HCT116 (cell line): Measurements from ENCODE around the gene CYTIP. TPM values are rescaled to one million over a fixed set of nuclear protein-coding genes. Genes with fewer than 3 reads are reported as not detected.
"Not testable (repeated sequence)": the region's sequence is repeated elsewhere in the genome, so short reads cannot be mapped to it uniquely, and the experiment has no call there.

Source experiments
- ATAC-seq: fragments of 200-7000 bp; cut with Tn5 transposase; 2 replicates; pipeline ENCODE4 v1.9.1; 2020; ENCODE audit warnings: mild to moderate bottlenecking, moderate library complexity
- BruUV-seq: library from RNA; stranded (reverse); fragments of 400-500 nt; replicated peaks from 2 replicates; lab custom pipeline; 2021; lab: Mats Ljungman, UMichigan
- CTCF ChIA-PET: fragments of 300-600 bp; sonication (Branson Sonifier 250); formaldehyde crosslinking; loops from one replicate; lab custom pipeline; 2021; ENCODE audit warnings: antibody characterized with exemption; lab: Charles Lee
- POLR2A ChIA-PET: fragments of 300-600, 350-600 bp; sonication (Branson Sonifier 250); formaldehyde crosslinking; loops from one replicate; lab custom pipeline; 2021; ENCODE audit warnings: antibody characterized with exemption; lab: Charles Lee
- RAD21 ChIA-PET, 2 experiments: fragments of 300-600 bp; sonication (Branson Sonifier 250); formaldehyde crosslinking; loops; one replicate each; lab custom pipeline; 2023; ENCODE audit warnings: low total read pairs in 2 of 2; ENCODE audit not compliant: uncharacterized antibody in 2 of 2, unreplicated experiment in 2 of 2, low non-redundant PET in 1 of 2; lab: Charles Lee
- DNase-seq: peaks from one replicate; pipeline ENCODE4 v3.0.0-alpha.2; 2010; ENCODE audit warnings: low read depth, low spot score
- H2AFZ ChIP-seq: fragments of 200-600 bp; shearing (Covaris generic), sonication (generic); 2 replicates; pipeline ENCODE4 v1.6.1; 2017; ENCODE audit warnings: low read depth, mixed run types, mixed read lengths, antibody characterized with exemption, low read length; ENCODE audit not compliant: poor library complexity, severe bottlenecking
- H3K27ac ChIP-seq: 2 replicates; pipeline ENCODE4 v1.5.1; 2012; ENCODE audit warnings: low read depth, low read length
- H3K27me3 ChIP-seq: fragments of 200-600 bp; sonication (generic); 2 replicates; pipeline ENCODE4 v1.6.1; 2016; ENCODE audit warnings: mixed run types, low read length, mixed read lengths; ENCODE audit not compliant: insufficient read depth
- H3K36me3 ChIP-seq, 2 experiments: fragments of 200-500 bp in 1 of 2; fragments of 200-600 bp in 1 of 2; sonication (Bioruptor generic) in 1 of 2; sonication (generic) in 1 of 2; 2 replicates each; pipeline versions ENCODE4 v1.5.1 to v1.6.1; 2014 to 2016; ENCODE audit warnings: low read length in 2 of 2, inconsistent platforms in 1 of 2, mixed read lengths in 1 of 2, mixed run types in 1 of 2; ENCODE audit not compliant: insufficient read depth in 2 of 2, control insufficient read depth in 1 of 2
- H3K4me1 ChIP-seq, 2 experiments: fragments of 200-600 bp in 1 of 2; sonication (generic) in 1 of 2; 2 replicates each; pipeline versions ENCODE4 v1.5.1 to v1.6.1; 2012 to 2017; ENCODE audit warnings: low read length in 2 of 2, inconsistent platforms in 1 of 2, mild to moderate bottlenecking in 1 of 2, mixed read lengths in 1 of 2, mixed run types in 1 of 2, moderate library complexity in 1 of 2; ENCODE audit not compliant: insufficient read depth in 2 of 2, control insufficient read depth in 1 of 2
- H3K4me2 ChIP-seq: fragments of 200-600 bp; sonication (generic); 2 replicates; pipeline ENCODE4 v1.6.1; 2017; ENCODE audit warnings: mixed run types, low read length, mixed read lengths
- H3K4me3 ChIP-seq, 2 experiments: fragments of 200-600 bp in 1 of 2; sonication (generic) in 1 of 2; replicated peaks in 1 of 2; 2 replicates each; pipeline ENCODE4 v1.5.1; 2011 to 2016; ENCODE audit warnings: low read length in 2 of 2, control low read depth in 1 of 2, low read depth in 1 of 2, mild to moderate bottlenecking in 1 of 2, mixed read lengths in 1 of 2, mixed run types in 1 of 2
- H3K79me2 ChIP-seq: fragments of 200-600 bp; sonication (generic); 2 replicates; pipeline ENCODE4 v1.6.1; 2017; ENCODE audit warnings: mild to moderate bottlenecking, mixed run types, low read length, moderate library complexity, mixed read lengths; ENCODE audit not compliant: insufficient read depth
- H3K9ac ChIP-seq: fragments of 200-600 bp; sonication (generic); 2 replicates; pipeline ENCODE4 v1.6.1; 2016; ENCODE audit warnings: low read length, mixed read lengths
- H3K9me2 ChIP-seq: fragments of 200-600 bp; sonication (generic), shearing (Covaris generic); 2 replicates; pipeline ENCODE4 v1.6.1; 2017; ENCODE audit warnings: mixed run types, mild to moderate bottlenecking, moderate library complexity; ENCODE audit not compliant: insufficient read depth
- H3K9me3 ChIP-seq, 2 experiments: fragments of 200-500 bp in 1 of 2; fragments of 200-600 bp in 1 of 2; sonication (Bioruptor generic) in 1 of 2; sonication (generic) in 1 of 2; 2 replicates each; pipeline ENCODE4 v1.6.1; 2014 to 2017; ENCODE audit warnings: low read length in 2 of 2, mixed read lengths in 2 of 2, inconsistent platforms in 1 of 2, low read depth in 1 of 2, mild to moderate bottlenecking in 1 of 2, mixed run types in 1 of 2, moderate library complexity in 1 of 2; ENCODE audit not compliant: control insufficient read depth in 1 of 2, insufficient read depth in 1 of 2
- H4K20me1 ChIP-seq: fragments of 200-600 bp; sonication (generic), shearing (Covaris generic); 2 replicates; pipeline ENCODE4 v1.6.1; 2017; ENCODE audit warnings: mixed run types, mild to moderate bottlenecking, moderate library complexity; ENCODE audit not compliant: insufficient read depth
- CBX3 ChIP-seq: IDR thresholded peaks from 2 replicates; pipeline ENCODE4 v1.6.1; 2012; ENCODE audit warnings: low read depth
- ELF1 ChIP-seq: IDR thresholded peaks from 2 replicates; pipeline ENCODE4 v1.6.1; 2012; ENCODE audit warnings: low read depth, borderline replicate concordance
- EZH2 ChIP-seq: fragments of 200-600 bp; sonication (generic); IDR thresholded peaks from 2 replicates; pipeline ENCODE4 v1.6.1; 2017; ENCODE audit warnings: antibody characterized with exemption, mixed run types
- EZH2phosphoT487 ChIP-seq: fragments of 200-600 bp; IDR thresholded peaks from 2 replicates; pipeline ENCODE4 v1.6.1; 2018; ENCODE audit warnings: antibody characterized with exemption, borderline replicate concordance
- FOSL1 ChIP-seq: IDR thresholded peaks from 2 replicates; pipeline ENCODE4 v1.6.1; 2012; ENCODE audit warnings: low read depth
- POLR2A ChIP-seq: IDR thresholded peaks from 2 replicates; pipeline ENCODE4 v1.7.0; 2011; ENCODE audit warnings: borderline replicate concordance; ENCODE audit not compliant: insufficient read depth, insufficient read length; ENCODE audit errors: extremely low read depth
- POLR2AphosphoS5 ChIP-seq: IDR thresholded peaks from 2 replicates; pipeline ENCODE4 v1.6.1; 2011; ENCODE audit warnings: mild to moderate bottlenecking, low read depth, low read length, moderate library complexity
- RAD21 ChIP-seq: IDR thresholded peaks from 2 replicates; pipeline ENCODE4 v1.6.1; 2012; ENCODE audit warnings: low read depth, mild to moderate bottlenecking
- SP1 ChIP-seq: IDR thresholded peaks from 2 replicates; pipeline ENCODE4 v1.6.1; 2012; ENCODE audit warnings: low read depth
- SRF ChIP-seq: IDR thresholded peaks from 2 replicates; pipeline ENCODE4 v1.6.1; 2012; ENCODE audit warnings: low read depth
- TCF7L2 ChIP-seq: IDR thresholded peaks from 2 replicates; pipeline ENCODE4 v1.7.0; 2011; ENCODE audit warnings: borderline replicate concordance, inconsistent platforms; ENCODE audit not compliant: insufficient read depth, insufficient read length; ENCODE audit errors: extremely low read depth
- ZFX ChIP-seq: fragments of 450-650 bp; IDR thresholded peaks from 2 replicates; pipeline ENCODE4 v1.6.1; 2017
- intact Hi-C: fragments of 100-400 bp; cut with micrococcal nuclease; formaldehyde crosslinking; loops from 2 replicates; pipeline ENCODE4 v1.10.0; 2022
- total RNA-seq: library from RNA; stranded (reverse); gene quantifications from one replicate; pipeline ENCODE4 v1.2.1, GENCODE V29; 2021; ENCODE audit not compliant: unreplicated experiment
- TF ChIP-seq, protein P1 (sequence below): IDR thresholded peaks from 2 replicates; pipeline ENCODE4 v1.6.1; 2012
- TF ChIP-seq, protein P2 (sequence below): IDR thresholded peaks from 2 replicates; pipeline ENCODE4 v1.6.1; 2012; ENCODE audit warnings: low read depth

Gene CYTIP
- total RNA-seq, 1 experiment from 2014 or later: 0.64 TPM

DNA sequence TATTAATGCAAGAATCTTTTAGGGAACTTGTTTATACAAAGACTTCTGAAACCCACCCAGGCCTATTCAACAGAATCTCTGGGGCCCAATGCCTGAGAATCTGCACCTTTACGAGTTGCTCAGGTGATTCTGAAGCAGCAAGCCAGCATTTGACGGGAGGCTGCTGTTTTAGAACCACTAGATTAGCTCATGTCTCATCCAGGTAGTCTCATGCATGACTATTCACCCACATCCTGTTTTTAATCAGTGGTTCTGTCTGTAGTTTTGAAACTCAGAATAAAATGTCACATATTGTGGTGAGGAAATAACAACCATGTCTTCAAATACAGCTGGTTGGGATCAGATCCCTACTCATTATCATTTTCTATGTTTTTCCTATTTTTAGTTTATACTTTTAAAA, 39.5 kb downstream of the CYTIP start:
- no peak overlapping the region for H3K4me2 ChIP-seq
- CTCF ChIA-PET: no interaction called here
- no peaks in the 10 kb centered on the region for H3K79me2 ChIP-seq
- DNase-seq (no peak), ATAC-seq (no peak)
- no peak overlapping the region for H3K9ac ChIP-seq
- POLR2A ChIA-PET: no interaction called here
- no peak overlapping the region for H3K27ac ChIP-seq
- TF ChIP-seq EZH2 (no peak), RAD21 (no peak), POLR2A (no peak), SRF (no peak), FOSL1 (no peak), SP1 (no peak), ELF1 (no peak), ZFX (no peak), EZH2phosphoT487 (no peak), POLR2AphosphoS5 (no peak), TCF7L2 (no peak), CBX3 (no peak)
- TF ChIP-seq, protein P1, sequence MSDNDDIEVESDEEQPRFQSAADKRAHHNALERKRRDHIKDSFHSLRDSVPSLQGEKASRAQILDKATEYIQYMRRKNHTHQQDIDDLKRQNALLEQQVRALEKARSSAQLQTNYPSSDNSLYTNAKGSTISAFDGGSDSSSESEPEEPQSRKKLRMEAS: no peak
- TF ChIP-seq, protein P2, sequence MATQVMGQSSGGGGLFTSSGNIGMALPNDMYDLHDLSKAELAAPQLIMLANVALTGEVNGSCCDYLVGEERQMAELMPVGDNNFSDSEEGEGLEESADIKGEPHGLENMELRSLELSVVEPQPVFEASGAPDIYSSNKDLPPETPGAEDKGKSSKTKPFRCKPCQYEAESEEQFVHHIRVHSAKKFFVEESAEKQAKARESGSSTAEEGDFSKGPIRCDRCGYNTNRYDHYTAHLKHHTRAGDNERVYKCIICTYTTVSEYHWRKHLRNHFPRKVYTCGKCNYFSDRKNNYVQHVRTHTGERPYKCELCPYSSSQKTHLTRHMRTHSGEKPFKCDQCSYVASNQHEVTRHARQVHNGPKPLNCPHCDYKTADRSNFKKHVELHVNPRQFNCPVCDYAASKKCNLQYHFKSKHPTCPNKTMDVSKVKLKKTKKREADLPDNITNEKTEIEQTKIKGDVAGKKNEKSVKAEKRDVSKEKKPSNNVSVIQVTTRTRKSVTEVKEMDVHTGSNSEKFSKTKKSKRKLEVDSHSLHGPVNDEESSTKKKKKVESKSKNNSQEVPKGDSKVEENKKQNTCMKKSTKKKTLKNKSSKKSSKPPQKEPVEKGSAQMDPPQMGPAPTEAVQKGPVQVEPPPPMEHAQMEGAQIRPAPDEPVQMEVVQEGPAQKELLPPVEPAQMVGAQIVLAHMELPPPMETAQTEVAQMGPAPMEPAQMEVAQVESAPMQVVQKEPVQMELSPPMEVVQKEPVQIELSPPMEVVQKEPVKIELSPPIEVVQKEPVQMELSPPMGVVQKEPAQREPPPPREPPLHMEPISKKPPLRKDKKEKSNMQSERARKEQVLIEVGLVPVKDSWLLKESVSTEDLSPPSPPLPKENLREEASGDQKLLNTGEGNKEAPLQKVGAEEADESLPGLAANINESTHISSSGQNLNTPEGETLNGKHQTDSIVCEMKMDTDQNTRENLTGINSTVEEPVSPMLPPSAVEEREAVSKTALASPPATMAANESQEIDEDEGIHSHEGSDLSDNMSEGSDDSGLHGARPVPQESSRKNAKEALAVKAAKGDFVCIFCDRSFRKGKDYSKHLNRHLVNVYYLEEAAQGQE: no peak
- no peaks in the 10 kb centered on the region for H3K9me3 ChIP-seq
- H3K4me1 ChIP-seq: no peaks in the 10 kb centered on the region
- no TSS peak for BruUV-seq
- H3K9me2 ChIP-seq: no peaks in the 10 kb centered on the region
- RAD21 ChIA-PET: no interaction called here
- H3K36me3 ChIP-seq: no peaks in the 10 kb centered on the region
- H2AFZ ChIP-seq: no peak overlapping the region
- no peak overlapping the region for H3K4me3 ChIP-seq
- no peaks in the 10 kb centered on the region for H4K20me1 ChIP-seq
- intact Hi-C loops: no loop called here
- no peaks in the 10 kb centered on the region for H3K27me3 ChIP-seq

DNA sequence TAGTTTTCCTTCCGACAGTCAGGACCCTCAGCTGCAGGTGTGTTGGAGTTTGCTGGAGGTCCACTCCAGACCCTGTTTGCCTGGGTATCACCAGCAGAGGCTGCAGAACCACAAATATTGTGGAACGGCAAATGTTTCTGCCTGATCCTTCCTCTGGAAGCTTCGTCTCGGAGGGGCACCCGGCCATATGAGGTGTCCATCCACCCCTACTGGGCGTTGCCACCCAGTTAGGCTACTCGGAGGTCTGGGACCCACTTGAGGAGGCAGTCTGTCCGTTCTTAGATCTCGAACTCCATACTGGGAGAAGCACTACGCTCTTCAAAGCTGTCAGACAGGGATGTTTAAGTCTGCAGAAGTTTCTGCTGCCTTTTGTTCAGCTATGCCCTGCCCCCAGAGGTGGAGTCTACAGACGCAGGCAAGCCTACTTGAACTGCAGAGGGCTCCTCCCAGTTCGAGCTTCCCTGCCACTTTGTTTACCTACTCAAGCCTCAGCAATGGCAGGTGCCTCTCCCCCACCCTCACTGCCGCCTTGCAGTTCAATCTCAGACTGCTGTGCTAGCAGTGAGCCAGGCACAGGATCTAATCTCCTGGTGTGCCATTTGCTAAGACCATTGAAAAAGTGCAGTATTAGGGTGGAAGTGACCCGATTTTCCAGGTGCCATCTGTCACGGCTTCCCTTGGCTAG, 40.9 kb downstream of the CYTIP start:
- ATAC-seq, H3K4me2 ChIP-seq, H3K4me3 ChIP-seq, H3K79me2 ChIP-seq, CTCF ChIA-PET, H3K9ac ChIP-seq, H3K9me3 ChIP-seq, H3K36me3 ChIP-seq, H4K20me1 ChIP-seq, H3K27me3 ChIP-seq, H3K9me2 ChIP-seq, H3K4me1 ChIP-seq, DNase-seq, RAD21 ChIA-PET, intact Hi-C loops, BruUV-seq, H3K27ac ChIP-seq, H2AFZ ChIP-seq, POLR2A ChIA-PET: not testable (repeated sequence)
